Measurements from ENCODE around the gene CLEC16A. TPM values are rescaled to one million over a fixed set of nuclear protein-coding genes. Genes with fewer than 3 reads are reported as not detected.

CLEC16A gene
- total and polyA plus RNA-seq, 9 of the 15 experiments (the other 6 are each of a cell fraction or from before 2014, with no cell fraction given) = 1.00 to 22.3 (median 10.0) TPM

DNA sequence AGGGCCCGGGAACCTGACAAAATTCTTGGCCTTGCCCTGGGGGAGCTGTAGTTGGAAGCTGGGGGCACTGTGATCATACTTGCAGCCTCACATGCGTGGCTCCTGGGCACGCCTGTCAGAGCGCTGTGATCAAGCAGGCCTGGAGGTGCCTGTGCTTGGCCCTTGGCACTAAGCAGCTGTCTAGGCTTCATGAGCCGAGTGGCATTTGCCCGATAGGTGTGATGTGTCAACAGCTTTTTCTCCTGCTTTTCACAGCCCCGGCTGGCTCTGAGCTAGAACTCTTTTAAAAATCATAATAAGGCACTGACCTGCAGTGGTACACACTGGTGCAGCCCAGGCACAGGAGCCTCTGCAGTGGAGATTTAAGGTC lies 197.9 kb downstream of the CLEC16A start:
- DNase-seq (ENCODE audit: extremely low read depth in 1 of 4, low spot score in 3 of 4) (no peak), FAIRE-seq (no peak), ATAC-seq (no peak)
- no peaks in the 10 kb centered on the region for H3K79me2 ChIP-seq (ENCODE audit: control insufficient read depth, insufficient read depth, low read length)
- H4K20me1 ChIP-seq (replicated peaks; ENCODE audit: control insufficient read depth, insufficient read depth, low read length) = no peaks in the 10 kb centered on the region
- no TSS peak for BruUV-seq (replicated peaks)
- in situ Hi-C loops (cut with MboI) = no loop called here
- no peak overlapping the region for H3K4me3 ChIP-seq
- H3K27me3 ChIP-seq (ENCODE audit: control insufficient read depth in 2 of 2, insufficient read depth in 2 of 2, low read length in 2 of 2) = no peaks in the 10 kb centered on the region
- no peak overlapping the region for H2AFZ ChIP-seq (ENCODE audit: low read depth, low read length)
- H3K9me1 ChIP-seq (ENCODE audit: control insufficient read depth, insufficient read depth, low read length) = no peaks in the 10 kb centered on the region
- H3K27ac ChIP-seq (ENCODE audit: extremely low read depth, low read depth, low read length) = no peak overlapping the region
- ChIA-PET POLR2A (interaction anchor here (1.0 to 1.3 kb wide), 4 partner anchors 38 to 150 kb away, joined by 3 to 6 read pairs (median 4); no protein-coding TSS in a partner anchor), CTCF (ENCODE audit: low intra/inter-chr PET ratio) (no interaction called here)
- H3K36me3 ChIP-seq (ENCODE audit: control insufficient read depth, insufficient read depth, low read length) = no peaks in the 10 kb centered on the region
- peak overlapping the region in 1 of 2 experiments; percentile 70; a peak in 2 of 4 replicates for H3K9ac ChIP-seq (ENCODE audit: insufficient read depth in 1 of 2, low read depth in 2 of 2, low read length in 2 of 2)
- intact Hi-C loops (cut with micrococcal nuclease) = no loop called here
- peaks cover 0 to 15% of the 10 kb centered on the region in 2 experiments; a peak in 2 of 5 replicates for H3K4me1 ChIP-seq (replicated peaks in 1 of 2; ENCODE audit: control insufficient read depth in 2 of 2, insufficient read depth in 2 of 2, low read length in 2 of 2)
- WGBS (ENCODE audit: insufficient coverage, low coverage, missing lambda C conversion rate) = 83% methylated on average over 7 of the region's 7 CpGs
- H3K9me3 ChIP-seq (replicated peaks; ENCODE audit: control insufficient read depth, insufficient read depth, low read depth, low read length) = no peaks in the 10 kb centered on the region
- no peak overlapping the region for H3K4me2 ChIP-seq (ENCODE audit: insufficient read depth, low read length)
- TF ChIP-seq STAT5A (IDR thresholded peaks at IDR 0.05; ENCODE audit: borderline replicate concordance, low read length) (no peak), COPS2 (conservative IDR thresholded peaks at IDR 0.05) (no peak), HSF4 (CRISPR knock-in tag; IDR thresholded peaks at IDR 0.05; ENCODE audit: borderline replicate concordance) (no peak), LARP7 (IDR thresholded peaks at IDR 0.05) (no peak), MAFK (IDR thresholded peaks at IDR 0.05; ENCODE audit: low read length) (no peak), RBM22 (IDR thresholded peaks at IDR 0.05; ENCODE audit: low read depth, low read length, poor library complexity, severe bottlenecking) (no peak), ZFX (CRISPR knock-in tag; IDR thresholded peaks at IDR 0.05) (no peak)
- TF ChIP-seq, protein P1, sequence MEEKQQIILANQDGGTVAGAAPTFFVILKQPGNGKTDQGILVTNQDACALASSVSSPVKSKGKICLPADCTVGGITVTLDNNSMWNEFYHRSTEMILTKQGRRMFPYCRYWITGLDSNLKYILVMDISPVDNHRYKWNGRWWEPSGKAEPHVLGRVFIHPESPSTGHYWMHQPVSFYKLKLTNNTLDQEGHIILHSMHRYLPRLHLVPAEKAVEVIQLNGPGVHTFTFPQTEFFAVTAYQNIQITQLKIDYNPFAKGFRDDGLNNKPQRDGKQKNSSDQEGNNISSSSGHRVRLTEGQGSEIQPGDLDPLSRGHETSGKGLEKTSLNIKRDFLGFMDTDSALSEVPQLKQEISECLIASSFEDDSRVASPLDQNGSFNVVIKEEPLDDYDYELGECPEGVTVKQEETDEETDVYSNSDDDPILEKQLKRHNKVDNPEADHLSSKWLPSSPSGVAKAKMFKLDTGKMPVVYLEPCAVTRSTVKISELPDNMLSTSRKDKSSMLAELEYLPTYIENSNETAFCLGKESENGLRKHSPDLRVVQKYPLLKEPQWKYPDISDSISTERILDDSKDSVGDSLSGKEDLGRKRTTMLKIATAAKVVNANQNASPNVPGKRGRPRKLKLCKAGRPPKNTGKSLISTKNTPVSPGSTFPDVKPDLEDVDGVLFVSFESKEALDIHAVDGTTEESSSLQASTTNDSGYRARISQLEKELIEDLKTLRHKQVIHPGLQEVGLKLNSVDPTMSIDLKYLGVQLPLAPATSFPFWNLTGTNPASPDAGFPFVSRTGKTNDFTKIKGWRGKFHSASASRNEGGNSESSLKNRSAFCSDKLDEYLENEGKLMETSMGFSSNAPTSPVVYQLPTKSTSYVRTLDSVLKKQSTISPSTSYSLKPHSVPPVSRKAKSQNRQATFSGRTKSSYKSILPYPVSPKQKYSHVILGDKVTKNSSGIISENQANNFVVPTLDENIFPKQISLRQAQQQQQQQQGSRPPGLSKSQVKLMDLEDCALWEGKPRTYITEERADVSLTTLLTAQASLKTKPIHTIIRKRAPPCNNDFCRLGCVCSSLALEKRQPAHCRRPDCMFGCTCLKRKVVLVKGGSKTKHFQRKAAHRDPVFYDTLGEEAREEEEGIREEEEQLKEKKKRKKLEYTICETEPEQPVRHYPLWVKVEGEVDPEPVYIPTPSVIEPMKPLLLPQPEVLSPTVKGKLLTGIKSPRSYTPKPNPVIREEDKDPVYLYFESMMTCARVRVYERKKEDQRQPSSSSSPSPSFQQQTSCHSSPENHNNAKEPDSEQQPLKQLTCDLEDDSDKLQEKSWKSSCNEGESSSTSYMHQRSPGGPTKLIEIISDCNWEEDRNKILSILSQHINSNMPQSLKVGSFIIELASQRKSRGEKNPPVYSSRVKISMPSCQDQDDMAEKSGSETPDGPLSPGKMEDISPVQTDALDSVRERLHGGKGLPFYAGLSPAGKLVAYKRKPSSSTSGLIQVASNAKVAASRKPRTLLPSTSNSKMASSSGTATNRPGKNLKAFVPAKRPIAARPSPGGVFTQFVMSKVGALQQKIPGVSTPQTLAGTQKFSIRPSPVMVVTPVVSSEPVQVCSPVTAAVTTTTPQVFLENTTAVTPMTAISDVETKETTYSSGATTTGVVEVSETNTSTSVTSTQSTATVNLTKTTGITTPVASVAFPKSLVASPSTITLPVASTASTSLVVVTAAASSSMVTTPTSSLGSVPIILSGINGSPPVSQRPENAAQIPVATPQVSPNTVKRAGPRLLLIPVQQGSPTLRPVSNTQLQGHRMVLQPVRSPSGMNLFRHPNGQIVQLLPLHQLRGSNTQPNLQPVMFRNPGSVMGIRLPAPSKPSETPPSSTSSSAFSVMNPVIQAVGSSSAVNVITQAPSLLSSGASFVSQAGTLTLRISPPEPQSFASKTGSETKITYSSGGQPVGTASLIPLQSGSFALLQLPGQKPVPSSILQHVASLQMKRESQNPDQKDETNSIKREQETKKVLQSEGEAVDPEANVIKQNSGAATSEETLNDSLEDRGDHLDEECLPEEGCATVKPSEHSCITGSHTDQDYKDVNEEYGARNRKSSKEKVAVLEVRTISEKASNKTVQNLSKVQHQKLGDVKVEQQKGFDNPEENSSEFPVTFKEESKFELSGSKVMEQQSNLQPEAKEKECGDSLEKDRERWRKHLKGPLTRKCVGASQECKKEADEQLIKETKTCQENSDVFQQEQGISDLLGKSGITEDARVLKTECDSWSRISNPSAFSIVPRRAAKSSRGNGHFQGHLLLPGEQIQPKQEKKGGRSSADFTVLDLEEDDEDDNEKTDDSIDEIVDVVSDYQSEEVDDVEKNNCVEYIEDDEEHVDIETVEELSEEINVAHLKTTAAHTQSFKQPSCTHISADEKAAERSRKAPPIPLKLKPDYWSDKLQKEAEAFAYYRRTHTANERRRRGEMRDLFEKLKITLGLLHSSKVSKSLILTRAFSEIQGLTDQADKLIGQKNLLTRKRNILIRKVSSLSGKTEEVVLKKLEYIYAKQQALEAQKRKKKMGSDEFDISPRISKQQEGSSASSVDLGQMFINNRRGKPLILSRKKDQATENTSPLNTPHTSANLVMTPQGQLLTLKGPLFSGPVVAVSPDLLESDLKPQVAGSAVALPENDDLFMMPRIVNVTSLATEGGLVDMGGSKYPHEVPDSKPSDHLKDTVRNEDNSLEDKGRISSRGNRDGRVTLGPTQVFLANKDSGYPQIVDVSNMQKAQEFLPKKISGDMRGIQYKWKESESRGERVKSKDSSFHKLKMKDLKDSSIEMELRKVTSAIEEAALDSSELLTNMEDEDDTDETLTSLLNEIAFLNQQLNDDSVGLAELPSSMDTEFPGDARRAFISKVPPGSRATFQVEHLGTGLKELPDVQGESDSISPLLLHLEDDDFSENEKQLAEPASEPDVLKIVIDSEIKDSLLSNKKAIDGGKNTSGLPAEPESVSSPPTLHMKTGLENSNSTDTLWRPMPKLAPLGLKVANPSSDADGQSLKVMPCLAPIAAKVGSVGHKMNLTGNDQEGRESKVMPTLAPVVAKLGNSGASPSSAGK (IDR thresholded peaks at IDR 0.05) = no peak
- TF ChIP-seq, protein P2, sequence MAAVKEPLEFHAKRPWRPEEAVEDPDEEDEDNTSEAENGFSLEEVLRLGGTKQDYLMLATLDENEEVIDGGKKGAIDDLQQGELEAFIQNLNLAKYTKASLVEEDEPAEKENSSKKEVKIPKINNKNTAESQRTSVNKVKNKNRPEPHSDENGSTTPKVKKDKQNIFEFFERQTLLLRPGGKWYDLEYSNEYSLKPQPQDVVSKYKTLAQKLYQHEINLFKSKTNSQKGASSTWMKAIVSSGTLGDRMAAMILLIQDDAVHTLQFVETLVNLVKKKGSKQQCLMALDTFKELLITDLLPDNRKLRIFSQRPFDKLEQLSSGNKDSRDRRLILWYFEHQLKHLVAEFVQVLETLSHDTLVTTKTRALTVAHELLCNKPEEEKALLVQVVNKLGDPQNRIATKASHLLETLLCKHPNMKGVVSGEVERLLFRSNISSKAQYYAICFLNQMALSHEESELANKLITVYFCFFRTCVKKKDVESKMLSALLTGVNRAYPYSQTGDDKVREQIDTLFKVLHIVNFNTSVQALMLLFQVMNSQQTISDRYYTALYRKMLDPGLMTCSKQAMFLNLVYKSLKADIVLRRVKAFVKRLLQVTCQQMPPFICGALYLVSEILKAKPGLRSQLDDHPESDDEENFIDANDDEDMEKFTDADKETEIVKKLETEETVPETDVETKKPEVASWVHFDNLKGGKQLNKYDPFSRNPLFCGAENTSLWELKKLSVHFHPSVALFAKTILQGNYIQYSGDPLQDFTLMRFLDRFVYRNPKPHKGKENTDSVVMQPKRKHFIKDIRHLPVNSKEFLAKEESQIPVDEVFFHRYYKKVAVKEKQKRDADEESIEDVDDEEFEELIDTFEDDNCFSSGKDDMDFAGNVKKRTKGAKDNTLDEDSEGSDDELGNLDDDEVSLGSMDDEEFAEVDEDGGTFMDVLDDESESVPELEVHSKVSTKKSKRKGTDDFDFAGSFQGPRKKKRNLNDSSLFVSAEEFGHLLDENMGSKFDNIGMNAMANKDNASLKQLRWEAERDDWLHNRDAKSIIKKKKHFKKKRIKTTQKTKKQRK (IDR thresholded peaks at IDR 0.05; ENCODE audit: borderline replicate concordance, low read depth, low read length) = no peak

Data from K562 (cell line).